Fibroblast of mammary gland (primary cell): ENCODE data around the gene NONO.
"Not testable (repeated sequence)": the region's sequence is repeated elsewhere in the genome, so short reads cannot be mapped to it uniquely, and the experiment has no call there.

Experiments
- DNase-seq: peaks from one replicate; pipeline ENCODE4 v3.0.0-alpha.2; 2010; ENCODE audit warnings: low read depth
- H3K4me3 ChIP-seq: 2 replicates; pipeline ENCODE4 v1.5.1; 2011; ENCODE audit warnings: low read depth, mild to moderate bottlenecking, low read length, moderate library complexity; ENCODE audit not compliant: control insufficient read depth
- TF ChIP-seq, protein P1 (sequence below): conservative IDR thresholded peaks from 2 replicates; pipeline ENCODE4 v1.5.1; 2011; ENCODE audit warnings: low read depth, low read length, inconsistent platforms; ENCODE audit not compliant: control insufficient read depth, insufficient read depth

Gene NONO

DNA sequence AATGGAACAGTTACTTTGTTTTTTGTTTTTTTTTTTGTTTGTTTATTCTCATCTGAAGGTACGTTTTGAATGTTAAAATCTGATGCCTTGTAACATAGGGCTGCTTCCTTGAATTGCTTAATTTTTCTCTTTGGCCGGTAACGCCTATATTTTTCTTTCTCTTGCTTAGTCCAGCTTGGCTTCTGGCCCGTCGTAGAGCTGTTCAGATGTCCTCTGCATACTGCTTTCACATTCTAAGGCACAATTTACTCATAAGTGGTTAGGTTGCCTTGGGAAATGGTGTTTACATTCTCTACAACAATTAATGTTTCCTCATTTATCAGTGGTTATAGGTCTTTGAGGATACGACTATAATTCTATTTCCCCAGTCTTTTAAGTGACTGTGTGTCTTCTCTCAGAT lies 7.9 kb downstream of the NONO start:
- peak; percentile 44 for DNase-seq
- no peak overlapping the region for H3K4me3 ChIP-seq
- TF ChIP-seq, protein P1, sequence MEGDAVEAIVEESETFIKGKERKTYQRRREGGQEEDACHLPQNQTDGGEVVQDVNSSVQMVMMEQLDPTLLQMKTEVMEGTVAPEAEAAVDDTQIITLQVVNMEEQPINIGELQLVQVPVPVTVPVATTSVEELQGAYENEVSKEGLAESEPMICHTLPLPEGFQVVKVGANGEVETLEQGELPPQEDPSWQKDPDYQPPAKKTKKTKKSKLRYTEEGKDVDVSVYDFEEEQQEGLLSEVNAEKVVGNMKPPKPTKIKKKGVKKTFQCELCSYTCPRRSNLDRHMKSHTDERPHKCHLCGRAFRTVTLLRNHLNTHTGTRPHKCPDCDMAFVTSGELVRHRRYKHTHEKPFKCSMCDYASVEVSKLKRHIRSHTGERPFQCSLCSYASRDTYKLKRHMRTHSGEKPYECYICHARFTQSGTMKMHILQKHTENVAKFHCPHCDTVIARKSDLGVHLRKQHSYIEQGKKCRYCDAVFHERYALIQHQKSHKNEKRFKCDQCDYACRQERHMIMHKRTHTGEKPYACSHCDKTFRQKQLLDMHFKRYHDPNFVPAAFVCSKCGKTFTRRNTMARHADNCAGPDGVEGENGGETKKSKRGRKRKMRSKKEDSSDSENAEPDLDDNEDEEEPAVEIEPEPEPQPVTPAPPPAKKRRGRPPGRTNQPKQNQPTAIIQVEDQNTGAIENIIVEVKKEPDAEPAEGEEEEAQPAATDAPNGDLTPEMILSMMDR, result no peak

DNA sequence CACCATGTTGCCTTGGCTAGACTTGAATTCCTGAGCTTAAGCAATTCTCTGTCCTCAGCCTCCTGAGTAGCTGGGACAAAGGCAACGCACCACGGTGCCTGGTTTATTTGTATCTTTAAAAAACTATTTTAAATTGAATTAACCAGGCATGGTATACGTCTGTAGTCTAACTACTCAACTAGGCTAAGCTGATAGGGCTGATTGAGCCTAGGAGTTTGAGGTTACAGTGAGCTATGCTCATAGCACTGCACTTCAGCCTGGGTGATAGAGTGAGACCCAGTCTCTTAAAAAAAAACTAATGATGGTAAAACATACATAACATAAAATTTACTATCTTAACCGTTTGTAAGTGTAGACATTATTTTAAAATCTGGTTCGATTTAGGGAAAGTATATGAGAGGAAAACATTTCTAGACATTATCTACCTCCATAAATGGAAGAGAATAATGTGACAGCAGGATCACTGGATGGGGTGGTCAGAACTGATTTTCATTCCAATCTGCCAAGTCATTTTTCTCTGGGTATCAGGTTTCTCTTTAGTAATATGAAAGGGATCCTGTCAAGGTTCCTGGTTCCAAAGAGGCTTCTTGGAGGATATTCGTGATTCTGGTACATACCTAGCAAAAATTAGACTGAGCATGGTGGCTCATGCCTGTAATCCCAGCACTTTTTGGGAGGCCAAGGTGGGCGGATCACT lies 9.4 kb downstream of the NONO start:
- TF ChIP-seq, protein P1, result no peak
- H3K4me3 ChIP-seq, result no peak overlapping the region
- peak; percentile 45 for DNase-seq

DNA sequence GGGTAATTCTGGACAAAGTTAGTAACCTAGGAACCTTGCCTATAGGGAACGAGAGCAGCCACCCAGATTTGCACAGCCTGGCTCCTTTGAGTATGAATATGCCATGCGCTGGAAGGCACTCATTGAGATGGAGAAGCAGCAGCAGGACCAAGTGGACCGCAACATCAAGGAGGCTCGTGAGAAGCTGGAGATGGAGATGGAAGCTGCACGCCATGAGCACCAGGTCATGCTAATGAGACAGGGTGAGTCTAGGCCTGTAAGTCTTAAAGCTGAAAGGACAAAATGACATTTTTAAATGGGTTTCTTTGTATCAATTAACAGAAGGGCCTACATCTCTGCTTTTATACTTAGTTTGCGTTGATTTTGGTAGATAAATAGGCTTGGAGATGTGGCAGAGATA lies 13.4 kb downstream of the NONO start:
- DNase-seq, result no peak
- TF ChIP-seq, protein P1, result no peak
- no peak overlapping the region for H3K4me3 ChIP-seq

DNA sequence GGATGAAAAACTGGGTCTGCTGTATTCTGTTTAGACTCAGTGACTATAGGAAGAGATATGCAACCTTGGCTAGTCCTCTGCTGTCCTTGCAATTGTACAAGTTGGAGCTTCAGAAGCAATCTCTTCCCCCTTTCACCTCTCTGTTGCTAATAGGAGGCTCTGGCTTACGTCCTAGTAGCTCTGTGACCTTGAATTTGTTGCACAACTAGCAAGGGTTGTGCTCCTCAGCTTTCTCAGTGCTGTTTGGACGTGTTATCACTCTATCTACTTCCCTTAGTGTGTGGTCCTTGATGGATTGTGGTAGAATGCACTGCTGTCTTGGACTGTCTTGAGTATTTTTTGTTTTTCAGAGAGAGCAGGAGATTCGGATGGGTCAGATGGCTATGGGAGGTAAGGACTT lies 14.7 kb downstream of the NONO start:
- DNase-seq, result no peak
- no peak overlapping the region for H3K4me3 ChIP-seq
- TF ChIP-seq, protein P1, result no peak

DNA sequence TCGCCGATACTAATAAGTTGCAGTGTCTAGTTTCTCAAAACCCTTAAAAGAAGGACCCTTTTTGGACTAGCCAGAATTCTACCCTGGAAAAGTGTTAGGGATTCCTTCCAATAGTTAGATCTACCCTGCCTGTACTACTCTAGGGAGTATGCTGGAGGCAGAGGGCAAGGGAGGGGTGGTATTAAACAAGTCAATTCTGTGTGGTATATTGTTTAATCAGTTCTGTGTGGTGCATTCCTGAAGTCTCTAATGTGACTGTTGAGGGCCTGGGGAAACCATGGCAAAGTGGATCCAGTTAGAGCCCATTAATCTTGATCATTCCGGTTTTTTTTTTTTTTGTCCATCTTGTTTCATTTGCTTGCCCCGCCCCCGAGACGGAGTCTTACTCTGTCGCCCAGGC lies 16.6 kb downstream of the NONO start:
- not testable (repeated sequence) for H3K4me3 ChIP-seq, DNase-seq

DNA sequence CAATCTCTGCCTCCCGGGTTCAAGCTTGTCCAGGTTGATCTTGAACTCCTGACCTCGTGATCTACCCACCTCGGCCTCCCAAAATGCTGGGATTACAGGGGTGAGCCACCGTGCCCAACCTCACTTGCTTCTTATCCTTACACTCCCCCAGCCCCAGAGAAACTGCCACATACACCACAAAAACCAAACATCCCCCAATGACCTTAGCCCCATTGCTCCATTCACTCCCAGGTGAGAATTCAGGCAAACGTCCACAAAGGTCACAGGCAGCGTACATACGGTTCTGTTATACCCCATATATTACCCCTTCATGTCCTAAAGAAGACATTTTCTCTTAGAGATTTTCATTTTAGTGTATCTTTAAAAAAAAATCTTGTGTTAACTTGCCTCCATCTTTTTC lies 17.1 kb downstream of the NONO start:
- DNase-seq, H3K4me3 ChIP-seq: not testable (repeated sequence)

DNA sequence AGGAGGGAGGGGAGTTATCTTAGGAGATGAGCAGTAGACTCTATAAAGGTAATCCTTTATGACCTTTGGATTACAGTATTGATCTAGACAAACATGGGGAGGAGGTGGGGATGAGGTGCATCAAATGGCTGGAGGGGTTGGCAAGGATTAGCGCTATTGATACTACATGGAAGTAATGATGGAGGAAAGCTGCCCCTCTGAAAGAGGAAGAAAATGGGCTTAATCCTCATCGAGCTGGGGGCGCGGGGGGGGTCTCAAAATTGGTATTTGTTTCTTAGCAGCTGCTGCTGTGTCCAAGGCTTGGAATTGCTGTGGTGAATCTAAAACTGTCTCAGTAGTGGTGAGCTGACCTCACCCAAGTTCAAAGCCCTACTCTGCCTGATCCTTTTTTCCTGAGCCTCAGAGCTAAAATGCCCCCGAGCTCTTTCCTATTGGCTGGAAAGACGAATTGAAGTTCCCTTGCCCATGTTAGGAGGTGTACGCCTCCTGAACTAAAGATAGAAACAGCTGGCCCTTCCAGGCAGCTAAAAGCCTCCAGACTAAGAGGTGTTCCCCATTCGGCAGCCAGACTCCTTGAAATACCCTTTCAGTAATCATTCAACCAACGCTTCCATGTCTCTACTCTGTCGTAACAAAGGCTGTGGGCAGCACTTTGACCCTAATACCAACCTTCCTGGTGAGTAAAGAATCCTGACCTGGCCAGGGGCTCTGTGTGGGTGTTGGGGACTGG lies 17.9 kb downstream of the NONO start, which contains the start of gene ITGB1BP2:
Gene ITGB1BP2, plus strand, starts transcription at position 556 of the 730 bp plus-strand sequence. Its CDS starts 57 bp downstream, at position 613.
- TF ChIP-seq, protein P1, result no peak
- no peak within 1 kb of the TSS for H3K4me3 ChIP-seq
- DNase-seq, result peak; percentile 40
